ENCODE results near the gene RACK1.

The RACK1 gene

GRCh38 chr5:181204826-181205760, 38.6 kb downstream of the RACK1 start, which contains the start of gene TRIM7:
Gene TRIM7 (minus strand): TSS chr5:181205196. CDS start chr5:181205110, 86 bp downstream.
- Histone ChIP-seq H3K9me2 (replicated peaks; ENCODE audit: insufficient read depth, low read length) (no peaks in the 10 kb centered on the region), H3K4me2 (ENCODE audit: low read depth, low read length) (peak within 1 kb of the TSS; percentile 91), H3K36me3 (replicated peaks; ENCODE audit: insufficient read depth, low read length) (no peaks in the 10 kb centered on the region), H3K9me3 (replicated peaks; ENCODE audit: insufficient read depth, low read length) (no peaks in the 10 kb centered on the region), H4K20me1 (ENCODE audit: insufficient read depth, low read length) (no peaks in the 10 kb centered on the region), H3F3A (ENCODE audit: insufficient read depth, low read length) (peaks cover 18% of the 10 kb centered on the region), H2AFZ (ENCODE audit: low read length) (peak within 1 kb of the TSS; percentile 41), H3K4me3 (ENCODE audit: low read length) (peak within 1 kb of the TSS; percentile 78), H3K27ac (ENCODE audit: low read length) (no peak within 1 kb of the TSS), H3K27me3 (replicated peaks; ENCODE audit: insufficient read depth, low read length) (peaks cover 45% of the 10 kb centered on the region), H3K4me1 (ENCODE audit: low read length) (peaks cover 7% of the 10 kb centered on the region), H3K79me2 (ENCODE audit: low read length) (no peaks in the 10 kb centered on the region), H3K9ac (ENCODE audit: low read length) (no peak within 1 kb of the TSS)
- no peak for DNase-seq
- no peak for TF ChIP-seq EZH2 (optimal IDR thresholded peaks at IDR 0.05; ENCODE audit: low read depth, low read length)
- TF ChIP-seq EZH2phosphoT487 (IDR thresholded peaks at IDR 0.05; ENCODE audit: low read length) = no peak
- TF ChIP-seq CTCF (IDR thresholded peaks at IDR 0.05; ENCODE audit: low read length) = no peak

GRCh38 chr5:181204113-181204825, 39.4 kb downstream of the RACK1 start:
- no peak for DNase-seq
- H3K27me3 ChIP-seq (replicated peaks; ENCODE audit: insufficient read depth, low read length) = peaks cover 53% of the 10 kb centered on the region
- no peak overlapping the region for H3K4me3 ChIP-seq (ENCODE audit: low read length)
- H4K20me1 ChIP-seq (ENCODE audit: insufficient read depth, low read length) = no peaks in the 10 kb centered on the region
- peaks cover 7% of the 10 kb centered on the region for H3K4me1 ChIP-seq (ENCODE audit: low read length)
- H3K9ac ChIP-seq (ENCODE audit: low read length) = no peak overlapping the region
- H2AFZ ChIP-seq (ENCODE audit: low read length) = no peak overlapping the region
- no peaks in the 10 kb centered on the region for H3K9me2 ChIP-seq (replicated peaks; ENCODE audit: insufficient read depth, low read length)
- H3K9me3 ChIP-seq (replicated peaks; ENCODE audit: insufficient read depth, low read length) = no peaks in the 10 kb centered on the region
- peaks cover 18% of the 10 kb centered on the region for H3F3A ChIP-seq (ENCODE audit: insufficient read depth, low read length)
- no peaks in the 10 kb centered on the region for H3K79me2 ChIP-seq (ENCODE audit: low read length)
- H3K36me3 ChIP-seq (replicated peaks; ENCODE audit: insufficient read depth, low read length) = no peaks in the 10 kb centered on the region
- TF ChIP-seq EZH2phosphoT487 (IDR thresholded peaks at IDR 0.05; ENCODE audit: low read length) (no peak), EZH2 (optimal IDR thresholded peaks at IDR 0.05; ENCODE audit: low read depth, low read length) (no peak), CTCF (IDR thresholded peaks at IDR 0.05; ENCODE audit: low read length) (no peak)
- no peak overlapping the region for H3K4me2 ChIP-seq (ENCODE audit: low read depth, low read length)
- no peak overlapping the region for H3K27ac ChIP-seq (ENCODE audit: low read length)

- peaks cover 18% of the 10 kb centered on the region for H3F3A ChIP-seq (ENCODE audit: insufficient read depth, low read length)
- no peak for DNase-seq
- H3K4me3 ChIP-seq (ENCODE audit: low read length) = no peak overlapping the region
- H3K9ac ChIP-seq (ENCODE audit: low read length) = no peak overlapping the region
- no peaks in the 10 kb centered on the region for H3K9me3 ChIP-seq (replicated peaks; ENCODE audit: insufficient read depth, low read length)
- peaks cover 57% of the 10 kb centered on the region for H3K27me3 ChIP-seq (replicated peaks; ENCODE audit: insufficient read depth, low read length)
- H3K4me1 ChIP-seq (ENCODE audit: low read length) = peaks cover 7% of the 10 kb centered on the region
- H2AFZ ChIP-seq (ENCODE audit: low read length) = no peak overlapping the region
- no peaks in the 10 kb centered on the region for H3K79me2 ChIP-seq (ENCODE audit: low read length)
- H3K9me2 ChIP-seq (replicated peaks; ENCODE audit: insufficient read depth, low read length) = no peaks in the 10 kb centered on the region
- H3K36me3 ChIP-seq (replicated peaks; ENCODE audit: insufficient read depth, low read length) = no peaks in the 10 kb centered on the region
- no peaks in the 10 kb centered on the region for H4K20me1 ChIP-seq (ENCODE audit: insufficient read depth, low read length)
- no peak overlapping the region for H3K27ac ChIP-seq (ENCODE audit: low read length)
- TF ChIP-seq CTCF (IDR thresholded peaks at IDR 0.05; ENCODE audit: low read length) (no peak), EZH2 (optimal IDR thresholded peaks at IDR 0.05; ENCODE audit: low read depth, low read length) (no peak), EZH2phosphoT487 (IDR thresholded peaks at IDR 0.05; ENCODE audit: low read length) (no peak)
- no peak overlapping the region for H3K4me2 ChIP-seq (ENCODE audit: low read depth, low read length)
These were observed 40.0 kb downstream of the RACK1 start for GRCh38 chr5:181203777-181204112.

Measured in MM.1S (cell line).